OCI-LY3 (cell line): Measurements from ENCODE around the gene NOTUM.

Source experiments
- EZH2phosphoT487 ChIP-seq: fragments of 200-600 bp; shearing (Covaris generic); IDR thresholded peaks from 2 replicates; pipeline ENCODE4 v1.6.1; 2018; ENCODE audit warnings: antibody characterized with exemption, mixed run types, low read depth
- TF ChIP-seq, protein P1 (sequence below): fragments of 200-600, 300-600 bp; sonication (generic); IDR thresholded peaks from 2 replicates; pipeline ENCODE4 v1.5.1; 2014; ENCODE audit warnings: antibody characterized with exemption, low read length, low read depth

GRCh38 chr17:82008941-82009405, 48.0 kb upstream of the NOTUM start:
- TF ChIP-seq, protein P1, sequence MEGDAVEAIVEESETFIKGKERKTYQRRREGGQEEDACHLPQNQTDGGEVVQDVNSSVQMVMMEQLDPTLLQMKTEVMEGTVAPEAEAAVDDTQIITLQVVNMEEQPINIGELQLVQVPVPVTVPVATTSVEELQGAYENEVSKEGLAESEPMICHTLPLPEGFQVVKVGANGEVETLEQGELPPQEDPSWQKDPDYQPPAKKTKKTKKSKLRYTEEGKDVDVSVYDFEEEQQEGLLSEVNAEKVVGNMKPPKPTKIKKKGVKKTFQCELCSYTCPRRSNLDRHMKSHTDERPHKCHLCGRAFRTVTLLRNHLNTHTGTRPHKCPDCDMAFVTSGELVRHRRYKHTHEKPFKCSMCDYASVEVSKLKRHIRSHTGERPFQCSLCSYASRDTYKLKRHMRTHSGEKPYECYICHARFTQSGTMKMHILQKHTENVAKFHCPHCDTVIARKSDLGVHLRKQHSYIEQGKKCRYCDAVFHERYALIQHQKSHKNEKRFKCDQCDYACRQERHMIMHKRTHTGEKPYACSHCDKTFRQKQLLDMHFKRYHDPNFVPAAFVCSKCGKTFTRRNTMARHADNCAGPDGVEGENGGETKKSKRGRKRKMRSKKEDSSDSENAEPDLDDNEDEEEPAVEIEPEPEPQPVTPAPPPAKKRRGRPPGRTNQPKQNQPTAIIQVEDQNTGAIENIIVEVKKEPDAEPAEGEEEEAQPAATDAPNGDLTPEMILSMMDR = no peak
- no peak for TF ChIP-seq EZH2phosphoT487
